ENCODE data around the gene ZNF730. TPM values are rescaled to one million over a fixed set of nuclear protein-coding genes. Genes with fewer than 3 reads are reported as not detected.

Gene ZNF730
- total and polyA plus RNA-seq, 10 donors: 0.02 to 1.4 (median 0.55) TPM; not detected in 2

GRCh38 chr19:23093832-23094231 is 23.0 kb upstream of the ZNF730 start:
- intact Hi-C loops (cut with DNase I; ENCODE audit: low total_unique reads): no loop called here
- TF ChIP-seq CTCF (IDR thresholded peaks at IDR 0.05 in 8 of 11, conservative IDR thresholded peaks at IDR 0.05 in 3 of 11) (no peak), POLR2AphosphoS5 (IDR thresholded peaks at IDR 0.05) (no peak), POLR2A (IDR thresholded peaks at IDR 0.05) (no peak)
- Histone ChIP-seq H3K9me3 (peaks cover 0 to 99% (median 70%) of the 10 kb centered on the region in 8 donors), H3K27me3 (replicated peaks in 1 of 7) (no peaks in the 10 kb centered on the region), H3K4me3 (no peak overlapping the region), H3K27ac (no peak overlapping the region), H3K36me3 (no peaks in the 10 kb centered on the region), H3K4me1 (no peaks in the 10 kb centered on the region)
- 84 to 99% (median 93%) methylated on average over 6 to 9 of the region's 9 CpGs for WGBS, 5 donors
- no peak for DNase-seq

GRCh38 chr19:23095418-23095817 is 21.4 kb upstream of the ZNF730 start:
- Histone ChIP-seq H3K9me3 (peaks cover 0 to 95% (median 54%) of the 10 kb centered on the region in 8 donors), H3K27me3 (replicated peaks in 1 of 7) (no peaks in the 10 kb centered on the region), H3K4me3 (no peak overlapping the region), H3K27ac (no peak overlapping the region), H3K36me3 (no peaks in the 10 kb centered on the region), H3K4me1 (no peaks in the 10 kb centered on the region)
- TF ChIP-seq POLR2AphosphoS5 (IDR thresholded peaks at IDR 0.05) (no peak), CTCF (IDR thresholded peaks at IDR 0.05 in 8 of 11, conservative IDR thresholded peaks at IDR 0.05 in 3 of 11) (no peak), POLR2A (IDR thresholded peaks at IDR 0.05) (no peak)
- intact Hi-C loops (cut with DNase I; ENCODE audit: low total_unique reads): no loop called here
- no peak for DNase-seq
- WGBS, 5 donors: 70 to 88% (median 83%) methylated on average over 1 of the region's 1 CpG

GRCh38 chr19:23098286-23098685 is 18.5 kb upstream of the ZNF730 start:
- H3K36me3 ChIP-seq: no peaks in the 10 kb centered on the region
- DNase-seq: no peak
- H3K27me3 ChIP-seq (replicated peaks in 1 of 7): no peaks in the 10 kb centered on the region
- H3K9me3 ChIP-seq: peaks cover 0 to 81% (median 32%) of the 10 kb centered on the region in 8 donors
- no peak overlapping the region for H3K4me3 ChIP-seq
- WGBS, 5 donors: 76 to 94% (median 85%) methylated on average over 2 of the region's 2 CpGs
- no peak overlapping the region for H3K27ac ChIP-seq
- intact Hi-C loops (cut with DNase I; ENCODE audit: low total_unique reads): no loop called here
- no peak for TF ChIP-seq POLR2AphosphoS5 (IDR thresholded peaks at IDR 0.05)
- no peak for TF ChIP-seq CTCF (IDR thresholded peaks at IDR 0.05 in 8 of 11, conservative IDR thresholded peaks at IDR 0.05 in 3 of 11)
- TF ChIP-seq POLR2A (IDR thresholded peaks at IDR 0.05): no peak
- H3K4me1 ChIP-seq: no peaks in the 10 kb centered on the region

GRCh38 chr19:23098988-23099387 is 17.8 kb upstream of the ZNF730 start:
- WGBS, 5 donors: 82 to 94% (median 89%) methylated on average over 4 of the region's 4 CpGs
- H3K4me1 ChIP-seq: no peaks in the 10 kb centered on the region
- H3K4me3 ChIP-seq: no peak overlapping the region

More at GRCh38 chr19:23098988-23099387, 17.8 kb upstream of the ZNF730 start:
- H3K27ac ChIP-seq: no peak overlapping the region
- TF ChIP-seq POLR2A (IDR thresholded peaks at IDR 0.05): no peak
- TF ChIP-seq CTCF (IDR thresholded peaks at IDR 0.05 in 8 of 11, conservative IDR thresholded peaks at IDR 0.05 in 3 of 11): no peak
- TF ChIP-seq POLR2AphosphoS5 (IDR thresholded peaks at IDR 0.05): no peak
- no peaks in the 10 kb centered on the region for H3K27me3 ChIP-seq (replicated peaks in 1 of 7)
- no peaks in the 10 kb centered on the region for H3K36me3 ChIP-seq
- intact Hi-C loops (cut with DNase I; ENCODE audit: low total_unique reads): no loop called here
- H3K9me3 ChIP-seq: peaks cover 0 to 74% (median 25%) of the 10 kb centered on the region in 8 donors
- no peak for DNase-seq

All from spleen (tissue), 11 donors.